ENCODE results near the gene QPRT.
"Not testable (repeated sequence)": the region's sequence is repeated elsewhere in the genome, so short reads cannot be mapped to it uniquely, and the experiment has no call there.

QPRT gene

GRCh38 chr16:29678691-29679267 is at the start of gene QPRT:
TSS of gene QPRT (plus strand) at chr16:29679180. CDS start at chr16:29679198, 18 bp downstream.
- DNase-seq = no peak

GRCh38 chr16:29629318-29629717 is 49.7 kb upstream of the QPRT start:
- not testable (repeated sequence) for DNase-seq

DNA sequence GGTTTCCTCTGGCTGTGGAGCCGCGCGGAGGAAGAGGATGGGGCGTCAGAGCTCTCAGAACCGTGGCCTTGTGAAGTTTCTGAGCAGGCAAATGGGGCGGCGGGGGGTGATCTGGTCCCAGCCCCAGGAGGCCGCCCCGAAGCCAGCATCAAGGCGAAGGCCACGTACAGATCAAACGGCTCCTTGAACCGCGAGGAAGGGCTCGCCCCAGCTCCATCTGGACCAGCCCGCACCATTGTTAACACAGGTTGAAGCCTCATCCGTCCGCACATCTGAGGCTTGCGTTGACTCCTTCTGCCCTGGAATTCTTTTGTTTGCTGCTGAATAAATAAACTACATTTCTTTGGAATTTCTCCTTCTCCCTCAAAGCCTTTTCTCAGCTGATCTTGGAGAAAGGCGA is 47.3 kb upstream of the QPRT start:
- not testable (repeated sequence) for DNase-seq

DNA sequence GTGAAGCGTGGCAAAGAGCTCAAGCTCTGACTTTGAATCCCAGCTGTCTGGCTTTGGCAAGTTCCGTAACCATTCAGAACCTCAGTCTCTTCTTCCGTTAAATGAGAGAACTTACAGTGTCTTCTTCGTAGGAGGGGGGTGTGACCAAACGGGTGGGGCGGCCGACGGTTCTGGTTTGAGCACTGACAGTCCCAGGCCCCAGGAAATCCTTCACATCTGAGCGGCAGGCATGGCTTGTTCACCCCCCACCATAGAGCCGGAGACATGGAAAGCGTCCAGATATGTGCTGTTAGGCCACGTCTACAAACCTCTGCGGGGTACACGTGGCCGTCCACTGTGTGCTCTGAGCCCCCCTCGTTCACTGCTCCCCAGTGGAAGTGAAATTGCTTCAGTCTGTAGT is 43.1 kb upstream of the QPRT start:
- DNase-seq = not testable (repeated sequence)

GRCh38 chr16:29636368-29636767 is 42.6 kb upstream of the QPRT start:
- not testable (repeated sequence) for DNase-seq

DNA sequence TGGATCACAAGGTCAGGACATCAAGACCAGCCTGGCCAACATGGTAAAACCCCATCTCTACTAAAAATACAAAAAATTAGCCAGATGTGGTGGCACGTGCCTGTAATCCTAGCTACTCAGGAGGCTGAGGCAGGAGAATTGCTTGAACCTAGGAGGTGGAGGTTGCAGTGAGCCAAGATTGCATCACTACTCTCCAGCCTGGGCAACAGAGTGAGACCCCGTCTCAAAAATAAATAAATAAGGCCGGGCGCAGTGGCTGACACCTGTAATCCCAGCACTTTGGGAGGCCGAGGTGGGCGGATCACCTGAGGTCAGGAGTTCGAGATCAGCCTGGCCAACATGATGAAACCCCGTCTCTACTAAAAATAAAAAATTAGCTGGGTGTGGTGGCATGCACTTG is 40.2 kb upstream of the QPRT start:
- DNase-seq = not testable (repeated sequence)

DNA sequence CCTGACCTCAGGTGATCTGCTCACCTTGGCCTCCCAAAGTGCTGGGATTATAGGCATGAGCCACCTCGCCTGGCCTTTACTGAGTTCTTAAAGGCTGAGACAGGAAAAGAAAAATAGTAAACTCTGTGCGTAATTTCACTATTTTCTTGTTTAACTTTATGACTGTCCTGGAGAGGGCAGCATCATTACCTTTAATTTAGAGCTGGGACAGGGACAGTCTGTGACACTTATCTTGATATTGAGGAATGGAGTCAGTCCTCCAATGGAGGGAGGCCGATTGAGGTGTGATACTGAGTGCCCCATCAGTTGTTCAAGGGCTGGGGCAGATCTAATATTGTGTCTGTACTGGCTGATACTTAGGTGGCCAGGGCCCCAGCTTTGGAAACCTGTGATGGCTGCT is 37.4 kb upstream of the QPRT start:
- no peak for DNase-seq

- DNase-seq = no peak
Measured at GRCh38 chr16:29643596-29643995, 35.4 kb upstream of the QPRT start.

DNA sequence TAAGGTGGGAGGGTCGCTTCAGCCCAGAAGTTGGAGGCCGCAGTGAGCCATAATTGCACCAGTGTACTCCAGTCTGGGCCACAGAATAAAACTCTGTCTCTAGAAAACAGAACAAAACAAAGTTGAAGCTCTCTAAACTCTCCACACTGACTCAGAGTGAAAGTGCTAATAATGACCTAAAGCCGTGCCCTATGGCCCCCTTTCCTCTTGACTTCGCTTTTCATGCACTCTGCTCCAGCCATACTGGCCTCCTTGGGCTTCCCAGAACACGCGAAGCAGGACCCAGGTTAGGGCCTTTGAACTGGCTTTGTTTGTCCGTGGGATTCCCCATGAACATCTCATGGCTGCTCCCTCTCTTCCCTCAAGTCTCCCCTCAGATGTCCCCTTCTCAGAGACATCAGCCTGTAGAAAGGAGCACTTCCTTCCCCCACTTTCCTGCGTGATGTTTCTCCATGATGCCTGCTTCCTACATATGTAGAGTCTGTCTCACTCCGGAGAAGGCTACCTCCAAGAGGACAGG is 34.6 kb upstream of the QPRT start:
- DNase-seq = no peak

DNA sequence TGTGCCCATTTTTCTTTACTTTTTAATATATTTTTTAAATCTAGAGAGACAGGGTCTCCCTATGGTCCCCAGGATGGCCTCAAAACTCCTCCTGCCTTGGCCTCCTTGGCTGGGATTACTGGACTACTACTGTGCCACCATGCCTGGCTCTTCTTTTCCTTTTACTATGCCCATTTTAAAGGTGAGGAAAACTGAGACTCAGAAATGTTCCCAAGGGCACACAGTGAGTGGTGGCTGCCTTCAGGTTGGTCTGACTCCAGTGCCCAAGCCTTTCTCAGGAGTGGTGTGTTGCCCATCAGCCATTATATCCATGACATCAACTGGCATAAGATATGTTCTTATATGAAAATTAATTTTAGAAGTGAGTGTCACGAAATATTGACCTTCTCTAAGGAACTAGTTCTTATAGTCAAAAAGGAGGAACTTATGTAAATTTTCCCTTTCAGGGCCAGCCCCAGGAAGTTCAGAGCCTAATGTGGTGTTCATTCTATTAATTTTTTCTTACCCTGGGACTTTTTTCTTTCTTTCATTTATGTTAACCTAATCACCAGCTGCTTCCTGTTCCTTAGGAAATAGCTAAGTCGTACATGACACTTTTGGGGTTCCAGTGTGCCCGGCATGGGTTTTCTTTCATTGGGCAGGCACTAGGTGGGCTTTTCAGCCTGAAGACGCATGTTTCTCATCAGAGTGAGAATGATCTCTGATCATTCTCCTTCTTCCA is 33.8 kb upstream of the QPRT start:
- no peak for DNase-seq

- DNase-seq = no peak
Measured at GRCh38 chr16:29645694-29646187, 33.2 kb upstream of the QPRT start.

DNA sequence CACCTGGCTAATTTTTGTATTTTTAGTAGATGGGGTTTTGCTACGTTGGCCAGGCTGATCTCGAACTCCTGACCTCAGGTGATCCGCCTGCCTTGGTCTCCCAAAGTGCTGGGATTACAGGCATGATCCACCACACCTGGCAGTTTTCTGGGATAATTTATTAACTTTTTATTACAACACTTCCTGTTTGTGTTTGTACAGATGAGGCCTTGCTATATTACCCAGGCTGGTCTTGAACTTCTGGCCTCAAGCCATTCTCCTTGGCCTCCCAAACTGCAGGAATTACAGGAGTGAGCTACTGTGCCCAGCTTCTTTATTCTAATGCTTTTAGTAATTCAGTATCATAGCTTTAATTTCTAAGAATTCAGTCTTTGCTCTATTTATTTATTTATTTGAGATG is 32.0 kb upstream of the QPRT start:
- DNase-seq = no peak

- DNase-seq = no peak
Measured at GRCh38 chr16:29649588-29650494, 29.1 kb upstream of the QPRT start.

DNA sequence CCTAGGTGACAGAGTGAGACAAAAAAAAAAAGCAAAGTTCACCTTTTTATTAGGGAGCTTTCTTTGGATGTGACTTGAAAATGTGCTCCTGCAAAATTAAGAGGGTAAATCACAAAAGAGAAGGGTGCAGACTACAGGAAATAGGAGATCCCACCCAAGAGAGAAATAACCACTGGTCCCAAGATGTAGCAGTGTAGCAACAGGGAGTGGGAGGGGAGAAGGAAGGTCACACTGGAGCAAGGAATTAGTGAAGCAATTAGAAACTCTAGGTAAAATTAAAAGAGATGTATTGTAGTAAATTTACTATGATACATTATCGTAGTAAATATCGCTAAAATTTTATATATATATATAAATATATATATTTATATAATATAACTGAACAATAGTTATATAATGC is 28.2 kb upstream of the QPRT start:
- DNase-seq = no peak

GRCh38 chr16:29651774-29652349 is 27.1 kb upstream of the QPRT start:
- DNase-seq = no peak

DNA sequence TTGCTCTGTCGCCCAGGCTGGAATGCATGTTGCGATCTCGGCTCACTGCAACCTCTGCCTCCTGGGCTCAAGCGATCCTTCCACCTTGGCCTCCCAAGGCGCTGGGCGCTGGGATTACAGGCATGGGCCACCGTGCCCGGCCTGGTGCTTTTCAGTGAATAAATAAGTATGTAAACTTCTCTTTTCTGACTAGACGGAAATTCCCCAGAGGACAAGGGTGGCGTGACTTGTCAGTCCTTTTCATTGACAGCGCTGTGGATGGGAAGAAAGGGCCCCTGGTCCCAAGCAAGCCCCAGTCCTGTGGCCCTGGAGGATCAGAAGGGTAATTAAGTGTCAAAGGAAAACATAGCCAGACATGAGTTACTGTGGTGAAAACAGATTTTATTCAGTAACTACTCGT is 25.5 kb upstream of the QPRT start:
- no peak for DNase-seq

GRCh38 chr16:29653890-29654289 is 25.1 kb upstream of the QPRT start:
- DNase-seq = not testable (repeated sequence)

DNA sequence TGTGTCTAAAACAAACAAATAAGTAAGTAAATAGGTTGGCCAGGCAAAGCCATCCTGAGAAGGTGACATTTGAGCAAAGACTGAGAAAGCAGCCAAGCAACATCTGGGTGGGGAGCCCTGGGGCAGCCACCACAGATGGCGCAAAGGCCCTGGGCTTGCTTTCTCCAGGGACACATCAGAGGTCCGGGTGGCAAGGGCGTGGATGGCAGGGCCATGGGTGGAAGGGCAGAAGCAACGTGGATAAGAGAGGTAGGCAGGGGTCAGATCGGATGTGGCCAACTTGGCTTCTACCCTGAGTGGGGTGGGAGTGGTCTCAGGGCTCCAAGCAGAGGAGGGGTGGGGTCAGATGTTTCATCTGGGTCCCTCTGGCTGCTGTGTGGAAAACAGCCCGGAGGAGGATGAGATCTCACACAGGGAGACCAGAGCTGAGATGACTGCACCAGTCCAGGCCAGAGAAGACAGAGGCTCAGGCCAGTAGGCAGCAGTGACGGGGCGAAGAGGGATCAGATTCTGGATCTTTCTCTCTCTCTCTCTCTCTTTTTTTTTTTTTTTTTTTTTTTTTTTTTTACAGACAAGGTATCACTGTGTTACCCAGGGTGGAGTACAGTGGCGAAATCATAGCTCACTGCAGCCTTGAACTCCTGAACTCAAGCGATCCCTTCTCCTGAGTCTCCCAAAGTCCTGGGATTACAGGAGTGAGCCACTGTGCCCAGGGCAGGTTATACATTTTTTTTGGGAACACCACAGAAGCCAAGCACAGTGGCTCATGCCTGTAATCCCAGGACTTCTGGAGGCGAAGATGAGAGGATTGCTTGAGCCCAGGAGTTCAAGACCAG is 22.1 kb upstream of the QPRT start:
- DNase-seq = no peak

- no peak for DNase-seq
Measured at GRCh38 chr16:29658705-29659104, 20.3 kb upstream of the QPRT start.

GRCh38 chr16:29662000-29662728 is 16.8 kb upstream of the QPRT start:
- DNase-seq = no peak

GRCh38 chr16:29662729-29663015 is 16.3 kb upstream of the QPRT start:
- no peak for DNase-seq
